Activated T-helper 1 cell treated with anti-CD3 and anti-CD28 coated beads, Interleukin-2, amount 50 U/mL, for 16 hours (primary cell): Measurements from ENCODE around the gene RGS10.
"Not testable (repeated sequence)": the region's sequence is repeated elsewhere in the genome, so short reads cannot be mapped to it uniquely, and the experiment has no call there.

Experiments
- DNase-seq, 2 donors: peaks; one replicate each; pipeline ENCODE4 v3.0.0-alpha.2; 2020; ENCODE audit warnings: low read depth in 1 of 2, low spot score in 1 of 2

RGS10 gene

GRCh38 chr10:119539359-119539825 is 3.1 kb downstream of the RGS10 start:
- DNase-seq, result no peak

GRCh38 chr10:119538632-119539358 is 3.7 kb downstream of the RGS10 start:
- DNase-seq, result no peak

- DNase-seq, result no peak
Measured at GRCh38 chr10:119537953-119538630, 4.4 kb downstream of the RGS10 start.

- DNase-seq, result no peak
Measured at GRCh38 chr10:119536508-119537025, 6.0 kb downstream of the RGS10 start.

- no peak for DNase-seq
Measured at GRCh38 chr10:119535837-119536507, 6.5 kb downstream of the RGS10 start.

GRCh38 chr10:119535305-119535704 is 7.2 kb downstream of the RGS10 start:
- DNase-seq, result no peak

- no peak for DNase-seq
Measured at GRCh38 chr10:119533473-119533872, 9.0 kb downstream of the RGS10 start.

- DNase-seq, result not testable (repeated sequence)
Measured at GRCh38 chr10:119532791-119533190, 9.7 kb downstream of the RGS10 start.

GRCh38 chr10:119532251-119532650 is 10.3 kb downstream of the RGS10 start:
- DNase-seq, result not testable (repeated sequence)

- DNase-seq, result no peak
Measured at GRCh38 chr10:119531067-119531466, 11.5 kb downstream of the RGS10 start.

GRCh38 chr10:119528663-119529237 is 13.8 kb downstream of the RGS10 start:
- DNase-seq, result not testable (repeated sequence)

GRCh38 chr10:119526621-119527592 is 15.6 kb downstream of the RGS10 start:
- DNase-seq, result no peak

GRCh38 chr10:119526149-119526548 is 16.4 kb downstream of the RGS10 start:
- DNase-seq, result no peak

GRCh38 chr10:119525116-119525515 is 17.4 kb downstream of the RGS10 start:
- no peak for DNase-seq

GRCh38 chr10:119524720-119525070 is 17.8 kb downstream of the RGS10 start:
- DNase-seq, result no peak

- DNase-seq, result no peak
Measured at GRCh38 chr10:119523895-119524719, 18.4 kb downstream of the RGS10 start.

- no peak for DNase-seq
Measured at GRCh38 chr10:119522747-119523426, 19.6 kb downstream of the RGS10 start.

- no peak for DNase-seq
Measured at GRCh38 chr10:119521443-119522204, 20.9 kb downstream of the RGS10 start.
